Measurements from ENCODE around the gene PIK3R1. TPM values are rescaled to one million over a fixed set of nuclear protein-coding genes. Genes with fewer than 3 reads are reported as not detected.
A peak's percentile ranks its signal among the peaks of the same experiment; 100 is the strongest.

Gene PIK3R1
- total RNA-seq, 1 donor from 2014 or later, result 89.7 TPM

GRCh38 chr5:68265347-68265746 lies 49.8 kb downstream of the PIK3R1 start:
- Mint-ChIP-seq H3K4me1 (ENCODE audit: low read depth) (peaks cover 31% of the 10 kb centered on the region), H3K27ac (no peak overlapping the region), H3K27me3 (no peaks in the 10 kb centered on the region), H3K9me3 (ENCODE audit: low read depth) (no peaks in the 10 kb centered on the region), H3K36me3 (ENCODE audit: insufficient read depth) (peaks cover 1% of the 10 kb centered on the region), H3K4me3 (ENCODE audit: low read depth) (no peak overlapping the region)
- DNase-seq (ENCODE audit: low spot score, unreplicated experiment), result no peak
- TF ChIP-seq CTCF (IDR thresholded peaks at IDR 0.05; ENCODE audit: unreplicated experiment), result no peak

GRCh38 chr5:68265822-68266395 lies 50.4 kb downstream of the PIK3R1 start:
- Mint-ChIP-seq H3K4me1 (ENCODE audit: low read depth) (peaks cover 35% of the 10 kb centered on the region), H3K9me3 (ENCODE audit: low read depth) (no peaks in the 10 kb centered on the region), H3K27me3 (no peaks in the 10 kb centered on the region)

GRCh38 chr5:68266457-68266856 lies 50.9 kb downstream of the PIK3R1 start:
- H3K4me1 Mint-ChIP-seq (ENCODE audit: low read depth), result peaks cover 41% of the 10 kb centered on the region
- H3K4me3 Mint-ChIP-seq (ENCODE audit: low read depth), result no peak overlapping the region
- no peaks in the 10 kb centered on the region for H3K9me3 Mint-ChIP-seq (ENCODE audit: low read depth)
- TF ChIP-seq CTCF (IDR thresholded peaks at IDR 0.05; ENCODE audit: unreplicated experiment), result no peak
- DNase-seq (ENCODE audit: low spot score, unreplicated experiment), result no peak
- H3K27ac Mint-ChIP-seq, result no peak overlapping the region
- H3K36me3 Mint-ChIP-seq (ENCODE audit: insufficient read depth), result peaks cover 1% of the 10 kb centered on the region
- no peaks in the 10 kb centered on the region for H3K27me3 Mint-ChIP-seq

More at GRCh38 chr5:68265822-68266395, 50.4 kb downstream of the PIK3R1 start:
- H3K27ac Mint-ChIP-seq, result no peak overlapping the region
- no peak for TF ChIP-seq CTCF (IDR thresholded peaks at IDR 0.05; ENCODE audit: unreplicated experiment)
- DNase-seq (ENCODE audit: low spot score, unreplicated experiment), result no peak
- no peak overlapping the region for H3K4me3 Mint-ChIP-seq (ENCODE audit: low read depth)
- H3K36me3 Mint-ChIP-seq (ENCODE audit: insufficient read depth), result peaks cover 1% of the 10 kb centered on the region

GRCh38 chr5:68267066-68267465 lies 51.5 kb downstream of the PIK3R1 start:
- Mint-ChIP-seq H3K4me3 (ENCODE audit: low read depth) (no peak overlapping the region), H3K27me3 (no peaks in the 10 kb centered on the region), H3K9me3 (ENCODE audit: low read depth) (no peaks in the 10 kb centered on the region), H3K4me1 (ENCODE audit: low read depth) (peaks cover 43% of the 10 kb centered on the region), H3K36me3 (ENCODE audit: insufficient read depth) (peaks cover 1% of the 10 kb centered on the region), H3K27ac (no peak overlapping the region)
- DNase-seq (ENCODE audit: low spot score, unreplicated experiment), result no peak
- no peak for TF ChIP-seq CTCF (IDR thresholded peaks at IDR 0.05; ENCODE audit: unreplicated experiment)

- DNase-seq (ENCODE audit: low spot score, unreplicated experiment), result no peak
- H3K9me3 Mint-ChIP-seq (ENCODE audit: low read depth), result no peaks in the 10 kb centered on the region
- no peak for TF ChIP-seq CTCF (IDR thresholded peaks at IDR 0.05; ENCODE audit: unreplicated experiment)
- no peak overlapping the region for H3K4me3 Mint-ChIP-seq (ENCODE audit: low read depth)
- H3K36me3 Mint-ChIP-seq (ENCODE audit: insufficient read depth), result peaks cover 1% of the 10 kb centered on the region
- H3K27ac Mint-ChIP-seq, result peak overlapping the region; percentile 34
- H3K27me3 Mint-ChIP-seq, result no peaks in the 10 kb centered on the region
- H3K4me1 Mint-ChIP-seq (ENCODE audit: low read depth), result peaks cover 46% of the 10 kb centered on the region
Observed at GRCh38 chr5:68268101-68268851, 52.7 kb downstream of the PIK3R1 start.
